Prostate gland (tissue), 2 donors: ENCODE data around the gene ADRA2A. TPM values are rescaled to one million over a fixed set of nuclear protein-coding genes. Genes with fewer than 3 reads are reported as not detected.

Source experiments
- DNase-seq: peaks from one replicate; pipeline ENCODE4 v3.0.0-alpha.2; 2019; ENCODE audit warnings: low spot score
- H3K27ac ChIP-seq, 2 donors: fragments of 200-600 bp; sonication (generic); 2 replicates each; pipeline ENCODE4 v1.5.1; 2017 to 2019
- H3K27me3 ChIP-seq: fragments of 200-600 bp; sonication (generic); replicated peaks from 2 replicates; pipeline ENCODE4 v1.5.1; 2019; ENCODE audit not compliant: insufficient read depth
- H3K36me3 ChIP-seq, 2 donors: fragments of 200-600 bp; sonication (generic); 1 replicate in 1 of 2; 2 replicates in 1 of 2; pipeline versions ENCODE4 v1.5.1 to v1.8.1; 2017 to 2019
- H3K4me1 ChIP-seq: fragments of 200-600 bp; sonication (generic); replicated peaks from 2 replicates; pipeline ENCODE4 v1.5.1; 2019
- H3K4me3 ChIP-seq, 2 donors: fragments of 200-600 bp; sonication (generic); 2 replicates each; pipeline ENCODE4 v1.5.1; 2017 to 2019
- H3K9me3 ChIP-seq: fragments of 200-600 bp; sonication (generic); 2 replicates; pipeline ENCODE4 v1.5.1; 2017
- CTCF ChIP-seq, 4 experiments: fragments of 200-600 bp in 2 of 4; fragments of 450-650 bp in 2 of 4; sonication (generic) in 2 of 4; IDR thresholded peaks; 1 replicate in 3 of 4; 2 replicates in 1 of 4; pipeline ENCODE4 v1.5.1; 2016 to 2019; ENCODE audit warnings: antibody characterized with exemption in 4 of 4, mild to moderate bottlenecking in 2 of 4, moderate library complexity in 2 of 4
- POLR2A ChIP-seq: fragments of 450-650 bp; IDR thresholded peaks from one replicate; pipeline ENCODE4 v1.6.1; 2016; ENCODE audit warnings: antibody characterized with exemption, mild to moderate bottlenecking
- POLR2AphosphoS5 ChIP-seq: sonication (generic); formaldehyde crosslinking; IDR thresholded peaks from one replicate; pipeline ENCODE4 v1.6.1; 2017; ENCODE audit warnings: antibody characterized with exemption
- WGBS: methylation state at CpG from one replicate; pipeline ENCODE4 v1.1.5; 2018; 5-methylcytosine and 5-hydroxymethylcytosine counted together
- intact Hi-C: fragments of 100-400 bp; cut with DNase I; formaldehyde crosslinking; loops from one replicate; pipeline ENCODE4 v1.14.2; 2022
- total RNA-seq, 2 donors: library from RNA; depleted of rRNA; stranded (reverse); fragments of >200 nt; gene quantifications; one replicate each; pipeline ENCODE4 v1.1.0, GENCODE V29; 2016

ADRA2A gene
- total RNA-seq, 2 donors from 2014 or later, result 0.41 to 12.3 TPM

GRCh38 chr10:111113238-111113960, 36.6 kb downstream of the ADRA2A start:
- no peak for TF ChIP-seq CTCF (IDR thresholded peaks at IDR 0.05)
- TF ChIP-seq POLR2A, result no peak
- Histone ChIP-seq H3K4me3 (no peak overlapping the region), H3K36me3 (no peaks in the 10 kb centered on the region), H3K27ac (no peak overlapping the region), H3K27me3 (no peaks in the 10 kb centered on the region), H3K9me3 (no peaks in the 10 kb centered on the region), H3K4me1 (no peaks in the 10 kb centered on the region)
- 94% methylated on average over 8 of the region's 8 CpGs for WGBS
- intact Hi-C loops, result no loop called here
- no peak for DNase-seq

GRCh38 chr10:111113961-111114757, 37.3 kb downstream of the ADRA2A start:
- intact Hi-C loops, result no loop called here

GRCh38 chr10:111114758-111115500, 38.1 kb downstream of the ADRA2A start:
- no peaks in the 10 kb centered on the region for H3K9me3 ChIP-seq
- H3K27me3 ChIP-seq, result no peaks in the 10 kb centered on the region
- H3K4me3 ChIP-seq, result no peak overlapping the region
- no peak for DNase-seq
- H3K27ac ChIP-seq, result no peak overlapping the region
- TF ChIP-seq POLR2AphosphoS5 (no peak), POLR2A (no peak), CTCF (IDR thresholded peaks at IDR 0.05) (no peak)
- 81% methylated on average over 12 of the region's 12 CpGs for WGBS
- no peaks in the 10 kb centered on the region for H3K4me1 ChIP-seq
- intact Hi-C loops, result no loop called here
- H3K36me3 ChIP-seq, result no peaks in the 10 kb centered on the region

More at GRCh38 chr10:111113961-111114757, 37.3 kb downstream of the ADRA2A start:
- H3K4me1 ChIP-seq, result no peaks in the 10 kb centered on the region
- no peak overlapping the region for H3K4me3 ChIP-seq
- no peaks in the 10 kb centered on the region for H3K36me3 ChIP-seq
- TF ChIP-seq POLR2A (no peak), POLR2AphosphoS5 (no peak), CTCF (IDR thresholded peaks at IDR 0.05) (no peak)
- no peaks in the 10 kb centered on the region for H3K9me3 ChIP-seq
- no peaks in the 10 kb centered on the region for H3K27me3 ChIP-seq
- DNase-seq, result no peak
- no peak overlapping the region for H3K27ac ChIP-seq
- WGBS, result 74% methylated on average over 12 of the region's 12 CpGs

- Histone ChIP-seq H3K27ac (no peak overlapping the region), H3K27me3 (no peaks in the 10 kb centered on the region), H3K4me1 (no peaks in the 10 kb centered on the region), H3K4me3 (no peak overlapping the region), H3K9me3 (no peaks in the 10 kb centered on the region), H3K36me3 (no peaks in the 10 kb centered on the region)
- no peak for TF ChIP-seq POLR2A
- no peak for TF ChIP-seq CTCF (IDR thresholded peaks at IDR 0.05)
- TF ChIP-seq POLR2AphosphoS5, result no peak
- intact Hi-C loops, result no loop called here
- WGBS, result 87% methylated on average over 9 of the region's 9 CpGs
- no peak for DNase-seq
Observed at GRCh38 chr10:111116211-111116610, 39.4 kb downstream of the ADRA2A start.
